WTC11 (cell line): Measurements from ENCODE around the gene YBEY. TPM values are rescaled to one million over a fixed set of nuclear protein-coding genes. Genes with fewer than 3 reads are reported as not detected.

Source experiments
- ATAC-seq: fragments of 200-7000 bp; cut with Tn5 transposase; 2 replicates; pipeline ENCODE4 v1.10.0; 2021; ENCODE audit warnings: mild to moderate bottlenecking, moderate library complexity
- CTCF ChIA-PET: fragments of 300-600 bp; sonication (Branson Sonifier 250); formaldehyde crosslinking; loops from one replicate; lab custom pipeline; 2021; ENCODE audit warnings: antibody characterized with exemption; lab: Charles Lee
- POLR2A ChIA-PET: fragments of 350-600 bp; sonication (Branson Sonifier 250); formaldehyde crosslinking; loops from one replicate; lab custom pipeline; 2021; ENCODE audit warnings: antibody characterized with exemption; lab: Charles Lee
- DNase-seq: peaks from one replicate; pipeline ENCODE4 v3.0.0; 2021; ENCODE audit warnings: low spot score
- H3K27ac Mint-ChIP-seq: 2 replicates; pipeline ENCODE4 v1.8.0; 2021; ENCODE audit warnings: mixed read lengths
- H3K27me3 Mint-ChIP-seq: 2 replicates; pipeline ENCODE4 v1.8.0; 2021; ENCODE audit warnings: low read depth, mild to moderate bottlenecking, moderate library complexity, mixed read lengths
- H3K36me3 Mint-ChIP-seq: 2 replicates; pipeline ENCODE4 v1.8.0; 2021; ENCODE audit warnings: mixed read lengths
- H3K4me1 Mint-ChIP-seq: 2 replicates; pipeline ENCODE4 v1.8.0; 2022; ENCODE audit warnings: mixed read lengths
- H3K4me3 Mint-ChIP-seq: 2 replicates; pipeline ENCODE4 v1.8.0; 2021; ENCODE audit warnings: mild to moderate bottlenecking, moderate library complexity, mixed read lengths
- H3K9me3 Mint-ChIP-seq: 2 replicates; pipeline ENCODE4 v1.8.0; 2021; ENCODE audit warnings: mixed read lengths
- CREB1 ChIP-seq: sonication (generic); formaldehyde crosslinking; IDR thresholded peaks from 2 replicates; pipeline ENCODE4 v1.8.0; 2023; ENCODE audit warnings: mild to moderate bottlenecking, missing genetic modification reagents
- CREM ChIP-seq: sonication (generic); formaldehyde crosslinking; IDR thresholded peaks from 2 replicates; pipeline ENCODE4 v1.8.1; 2022; ENCODE audit warnings: mild to moderate bottlenecking, missing genetic modification reagents, moderate library complexity
- EMX1 ChIP-seq: fragments of 250-450 bp; sonication (Bioruptor Pico); IDR thresholded peaks from 2 replicates; pipeline ENCODE4 v1.8.0; 2021; ENCODE audit warnings: mild to moderate bottlenecking
- FOXP1 ChIP-seq: sonication (generic); formaldehyde crosslinking; IDR thresholded peaks from 2 replicates; pipeline ENCODE4 v1.8.0; 2022; ENCODE audit warnings: missing genetic modification reagents, mild to moderate bottlenecking, moderate library complexity, borderline replicate concordance
- GABPB1 ChIP-seq: sonication (generic); formaldehyde crosslinking; IDR thresholded peaks from 2 replicates; pipeline ENCODE4 v1.8.1; 2023; ENCODE audit warnings: mild to moderate bottlenecking, missing genetic modification reagents
- GRHL2 ChIP-seq: fragments of 250-450 bp; sonication (Bioruptor Pico); IDR thresholded peaks from 2 replicates; pipeline ENCODE4 v1.8.0; 2022; ENCODE audit warnings: mild to moderate bottlenecking, moderate library complexity; ENCODE audit not compliant: insufficient replicate concordance, severe bottlenecking
- NR3C1 ChIP-seq: sonication (generic); formaldehyde crosslinking; conservative IDR thresholded peaks from 2 replicates; pipeline ENCODE4 v1.8.1; 2023; ENCODE audit warnings: low read depth, mild to moderate bottlenecking, missing genetic modification reagents
- PRRX2 ChIP-seq: fragments of 250-450 bp; sonication (Bioruptor Pico); IDR thresholded peaks from 2 replicates; pipeline ENCODE4 v1.8.0; 2021; ENCODE audit warnings: mild to moderate bottlenecking
- TEAD4 ChIP-seq: sonication (generic); formaldehyde crosslinking; IDR thresholded peaks from 2 replicates; pipeline ENCODE4 v1.8.0; 2022; ENCODE audit warnings: mild to moderate bottlenecking, missing genetic modification reagents
- ZBTB21 ChIP-seq: sonication (generic); formaldehyde crosslinking; IDR thresholded peaks from 2 replicates; pipeline ENCODE4 v1.8.1; 2023; ENCODE audit warnings: mild to moderate bottlenecking, missing genetic modification reagents, borderline replicate concordance
- ZNF219 ChIP-seq: sonication (generic); formaldehyde crosslinking; IDR thresholded peaks from 2 replicates; pipeline ENCODE4 v1.8.0; 2023; ENCODE audit warnings: missing genetic modification reagents, mild to moderate bottlenecking, borderline replicate concordance
- ZNF671 ChIP-seq: fragments of 250-450 bp; sonication (Bioruptor Pico); IDR thresholded peaks from 2 replicates; pipeline ENCODE4 v1.8.0; 2021; ENCODE audit warnings: mild to moderate bottlenecking
- total RNA-seq: library from RNA; stranded (reverse); gene quantifications from 3 replicates; pipeline ENCODE4 v1.2.3, GENCODE V29; 2021
- TF ChIP-seq, protein P1 (sequence below): sonication (generic); formaldehyde crosslinking; IDR thresholded peaks from 2 replicates; pipeline ENCODE4 v1.8.1; 2023; ENCODE audit warnings: mild to moderate bottlenecking, missing genetic modification reagents, moderate library complexity
- TF ChIP-seq, protein P2 (sequence below): sonication (generic); formaldehyde crosslinking; conservative IDR thresholded peaks from 2 replicates; pipeline ENCODE4 v1.8.1; 2023; ENCODE audit warnings: mild to moderate bottlenecking, low read depth, missing genetic modification reagents, moderate library complexity
- TF ChIP-seq, protein P3 (sequence below): fragments of 250-450 bp; sonication (Bioruptor Pico); IDR thresholded peaks from 2 replicates; pipeline ENCODE4 v1.9.0; 2021; ENCODE audit warnings: mild to moderate bottlenecking
- TF ChIP-seq, protein P4 (sequence below): sonication (generic); formaldehyde crosslinking; IDR thresholded peaks from 2 replicates; pipeline ENCODE4 v1.8.1; 2023; ENCODE audit warnings: mild to moderate bottlenecking, missing genetic modification reagents, moderate library complexity
- TF ChIP-seq, protein P5 (sequence below): sonication (generic); formaldehyde crosslinking; IDR thresholded peaks from 2 replicates; pipeline ENCODE4 v1.8.1; 2022; ENCODE audit warnings: mild to moderate bottlenecking, moderate library complexity, missing genetic modification reagents
- TF ChIP-seq, protein P6 (sequence below): sonication (generic); formaldehyde crosslinking; IDR thresholded peaks from 2 replicates; pipeline ENCODE4 v1.8.0; 2022; ENCODE audit warnings: missing genetic modification reagents
- TF ChIP-seq, protein P7 (sequence below): sonication (generic); formaldehyde crosslinking; IDR thresholded peaks from 2 replicates; pipeline ENCODE4 v1.8.1; 2022; ENCODE audit warnings: missing genetic modification reagents, borderline replicate concordance
- TF ChIP-seq, protein P8 (sequence below): sonication (generic); formaldehyde crosslinking; IDR thresholded peaks from 2 replicates; pipeline ENCODE4 v1.8.0; 2023; ENCODE audit warnings: mild to moderate bottlenecking, missing genetic modification reagents

The YBEY gene
- total RNA-seq, 1 experiment from 2014 or later, result 27.4 TPM

DNA sequence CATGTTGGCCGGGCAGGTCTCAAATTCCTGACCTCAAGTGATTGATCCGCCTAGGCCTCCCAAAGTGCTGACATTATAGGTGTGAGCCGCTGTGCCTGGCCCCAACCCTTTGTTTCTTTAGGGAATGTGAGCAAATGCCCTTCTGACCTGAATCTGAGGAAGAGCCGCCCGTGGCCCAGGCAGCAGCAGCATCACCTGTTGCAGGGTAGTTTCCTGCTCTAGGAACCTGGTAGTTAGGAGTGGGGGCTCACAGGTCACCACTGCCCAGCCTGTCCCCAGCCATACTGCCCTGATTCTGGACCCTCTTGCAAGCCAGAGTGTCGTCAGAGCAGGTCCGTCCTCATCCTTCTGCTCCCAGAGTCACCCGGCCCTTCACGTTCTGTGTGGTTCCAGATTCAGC is 13.0 kb downstream of the YBEY start (continued):
- TF ChIP-seq, protein P1, sequence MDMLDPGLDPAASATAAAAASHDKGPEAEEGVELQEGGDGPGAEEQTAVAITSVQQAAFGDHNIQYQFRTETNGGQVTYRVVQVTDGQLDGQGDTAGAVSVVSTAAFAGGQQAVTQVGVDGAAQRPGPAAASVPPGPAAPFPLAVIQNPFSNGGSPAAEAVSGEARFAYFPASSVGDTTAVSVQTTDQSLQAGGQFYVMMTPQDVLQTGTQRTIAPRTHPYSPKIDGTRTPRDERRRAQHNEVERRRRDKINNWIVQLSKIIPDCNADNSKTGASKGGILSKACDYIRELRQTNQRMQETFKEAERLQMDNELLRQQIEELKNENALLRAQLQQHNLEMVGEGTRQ (CRISPR knock-in tag), result no peak
- TF ChIP-seq FOXP1 (CRISPR knock-in tag), result no peak
- TF ChIP-seq CREM (CRISPR knock-in tag), result no peak
- TF ChIP-seq, protein P2, sequence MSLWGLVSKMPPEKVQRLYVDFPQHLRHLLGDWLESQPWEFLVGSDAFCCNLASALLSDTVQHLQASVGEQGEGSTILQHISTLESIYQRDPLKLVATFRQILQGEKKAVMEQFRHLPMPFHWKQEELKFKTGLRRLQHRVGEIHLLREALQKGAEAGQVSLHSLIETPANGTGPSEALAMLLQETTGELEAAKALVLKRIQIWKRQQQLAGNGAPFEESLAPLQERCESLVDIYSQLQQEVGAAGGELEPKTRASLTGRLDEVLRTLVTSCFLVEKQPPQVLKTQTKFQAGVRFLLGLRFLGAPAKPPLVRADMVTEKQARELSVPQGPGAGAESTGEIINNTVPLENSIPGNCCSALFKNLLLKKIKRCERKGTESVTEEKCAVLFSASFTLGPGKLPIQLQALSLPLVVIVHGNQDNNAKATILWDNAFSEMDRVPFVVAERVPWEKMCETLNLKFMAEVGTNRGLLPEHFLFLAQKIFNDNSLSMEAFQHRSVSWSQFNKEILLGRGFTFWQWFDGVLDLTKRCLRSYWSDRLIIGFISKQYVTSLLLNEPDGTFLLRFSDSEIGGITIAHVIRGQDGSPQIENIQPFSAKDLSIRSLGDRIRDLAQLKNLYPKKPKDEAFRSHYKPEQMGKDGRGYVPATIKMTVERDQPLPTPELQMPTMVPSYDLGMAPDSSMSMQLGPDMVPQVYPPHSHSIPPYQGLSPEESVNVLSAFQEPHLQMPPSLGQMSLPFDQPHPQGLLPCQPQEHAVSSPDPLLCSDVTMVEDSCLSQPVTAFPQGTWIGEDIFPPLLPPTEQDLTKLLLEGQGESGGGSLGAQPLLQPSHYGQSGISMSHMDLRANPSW (CRISPR knock-in tag), result no peak
- TF ChIP-seq, protein P3, sequence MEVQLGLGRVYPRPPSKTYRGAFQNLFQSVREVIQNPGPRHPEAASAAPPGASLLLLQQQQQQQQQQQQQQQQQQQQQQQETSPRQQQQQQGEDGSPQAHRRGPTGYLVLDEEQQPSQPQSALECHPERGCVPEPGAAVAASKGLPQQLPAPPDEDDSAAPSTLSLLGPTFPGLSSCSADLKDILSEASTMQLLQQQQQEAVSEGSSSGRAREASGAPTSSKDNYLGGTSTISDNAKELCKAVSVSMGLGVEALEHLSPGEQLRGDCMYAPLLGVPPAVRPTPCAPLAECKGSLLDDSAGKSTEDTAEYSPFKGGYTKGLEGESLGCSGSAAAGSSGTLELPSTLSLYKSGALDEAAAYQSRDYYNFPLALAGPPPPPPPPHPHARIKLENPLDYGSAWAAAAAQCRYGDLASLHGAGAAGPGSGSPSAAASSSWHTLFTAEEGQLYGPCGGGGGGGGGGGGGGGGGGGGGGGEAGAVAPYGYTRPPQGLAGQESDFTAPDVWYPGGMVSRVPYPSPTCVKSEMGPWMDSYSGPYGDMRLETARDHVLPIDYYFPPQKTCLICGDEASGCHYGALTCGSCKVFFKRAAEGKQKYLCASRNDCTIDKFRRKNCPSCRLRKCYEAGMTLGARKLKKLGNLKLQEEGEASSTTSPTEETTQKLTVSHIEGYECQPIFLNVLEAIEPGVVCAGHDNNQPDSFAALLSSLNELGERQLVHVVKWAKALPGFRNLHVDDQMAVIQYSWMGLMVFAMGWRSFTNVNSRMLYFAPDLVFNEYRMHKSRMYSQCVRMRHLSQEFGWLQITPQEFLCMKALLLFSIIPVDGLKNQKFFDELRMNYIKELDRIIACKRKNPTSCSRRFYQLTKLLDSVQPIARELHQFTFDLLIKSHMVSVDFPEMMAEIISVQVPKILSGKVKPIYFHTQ (CRISPR knock-in tag), result no peak
- no peak for TF ChIP-seq CREB1 (CRISPR knock-in tag)
- no peak for TF ChIP-seq ZBTB21 (CRISPR knock-in tag)
- TF ChIP-seq NR3C1, result no peak

DNA sequence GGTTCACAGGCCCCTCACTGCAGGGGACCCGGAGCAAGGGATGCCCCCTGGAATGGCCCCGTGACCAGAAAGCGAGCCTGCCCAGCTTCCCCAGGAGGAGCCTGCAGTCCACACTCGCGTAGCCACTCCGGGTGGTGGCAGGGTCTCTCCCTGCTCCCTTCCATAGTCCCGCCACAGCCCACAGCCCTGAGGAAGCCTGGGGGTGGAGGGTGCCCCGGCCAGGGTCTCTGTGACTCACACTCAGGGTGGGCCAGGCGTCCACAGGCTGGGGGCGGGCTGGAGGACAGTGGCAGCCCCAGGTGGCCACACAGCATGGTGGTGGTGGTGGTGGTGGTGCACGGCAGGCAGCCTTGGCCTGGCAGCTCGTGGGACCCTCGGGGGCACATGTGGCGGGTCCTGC is 15.6 kb downstream of the YBEY start:
- H3K36me3 Mint-ChIP-seq, result peaks cover 54% of the 10 kb centered on the region
- POLR2A ChIA-PET, result no interaction called here
- no peak for DNase-seq
- TF ChIP-seq GRHL2 (CRISPR knock-in tag), result no peak
- TF ChIP-seq ZNF219 (CRISPR knock-in tag), result no peak
- TF ChIP-seq GABPB1 (CRISPR knock-in tag), result no peak
- TF ChIP-seq, protein P4, sequence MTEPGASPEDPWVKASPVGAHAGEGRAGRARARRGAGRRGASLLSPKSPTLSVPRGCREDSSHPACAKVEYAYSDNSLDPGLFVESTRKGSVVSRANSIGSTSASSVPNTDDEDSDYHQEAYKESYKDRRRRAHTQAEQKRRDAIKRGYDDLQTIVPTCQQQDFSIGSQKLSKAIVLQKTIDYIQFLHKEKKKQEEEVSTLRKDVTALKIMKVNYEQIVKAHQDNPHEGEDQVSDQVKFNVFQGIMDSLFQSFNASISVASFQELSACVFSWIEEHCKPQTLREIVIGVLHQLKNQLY, result no peak
- TF ChIP-seq TEAD4 (CRISPR knock-in tag), result no peak
- TF ChIP-seq PRRX2 (CRISPR knock-in tag), result no peak
- TF ChIP-seq, protein P5, sequence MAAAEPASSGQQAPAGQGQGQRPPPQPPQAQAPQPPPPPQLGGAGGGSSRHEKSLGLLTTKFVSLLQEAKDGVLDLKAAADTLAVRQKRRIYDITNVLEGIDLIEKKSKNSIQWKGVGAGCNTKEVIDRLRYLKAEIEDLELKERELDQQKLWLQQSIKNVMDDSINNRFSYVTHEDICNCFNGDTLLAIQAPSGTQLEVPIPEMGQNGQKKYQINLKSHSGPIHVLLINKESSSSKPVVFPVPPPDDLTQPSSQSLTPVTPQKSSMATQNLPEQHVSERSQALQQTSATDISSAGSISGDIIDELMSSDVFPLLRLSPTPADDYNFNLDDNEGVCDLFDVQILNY (CRISPR knock-in tag), result no peak
- no peak for TF ChIP-seq CREM (CRISPR knock-in tag)
- TF ChIP-seq, protein P6, sequence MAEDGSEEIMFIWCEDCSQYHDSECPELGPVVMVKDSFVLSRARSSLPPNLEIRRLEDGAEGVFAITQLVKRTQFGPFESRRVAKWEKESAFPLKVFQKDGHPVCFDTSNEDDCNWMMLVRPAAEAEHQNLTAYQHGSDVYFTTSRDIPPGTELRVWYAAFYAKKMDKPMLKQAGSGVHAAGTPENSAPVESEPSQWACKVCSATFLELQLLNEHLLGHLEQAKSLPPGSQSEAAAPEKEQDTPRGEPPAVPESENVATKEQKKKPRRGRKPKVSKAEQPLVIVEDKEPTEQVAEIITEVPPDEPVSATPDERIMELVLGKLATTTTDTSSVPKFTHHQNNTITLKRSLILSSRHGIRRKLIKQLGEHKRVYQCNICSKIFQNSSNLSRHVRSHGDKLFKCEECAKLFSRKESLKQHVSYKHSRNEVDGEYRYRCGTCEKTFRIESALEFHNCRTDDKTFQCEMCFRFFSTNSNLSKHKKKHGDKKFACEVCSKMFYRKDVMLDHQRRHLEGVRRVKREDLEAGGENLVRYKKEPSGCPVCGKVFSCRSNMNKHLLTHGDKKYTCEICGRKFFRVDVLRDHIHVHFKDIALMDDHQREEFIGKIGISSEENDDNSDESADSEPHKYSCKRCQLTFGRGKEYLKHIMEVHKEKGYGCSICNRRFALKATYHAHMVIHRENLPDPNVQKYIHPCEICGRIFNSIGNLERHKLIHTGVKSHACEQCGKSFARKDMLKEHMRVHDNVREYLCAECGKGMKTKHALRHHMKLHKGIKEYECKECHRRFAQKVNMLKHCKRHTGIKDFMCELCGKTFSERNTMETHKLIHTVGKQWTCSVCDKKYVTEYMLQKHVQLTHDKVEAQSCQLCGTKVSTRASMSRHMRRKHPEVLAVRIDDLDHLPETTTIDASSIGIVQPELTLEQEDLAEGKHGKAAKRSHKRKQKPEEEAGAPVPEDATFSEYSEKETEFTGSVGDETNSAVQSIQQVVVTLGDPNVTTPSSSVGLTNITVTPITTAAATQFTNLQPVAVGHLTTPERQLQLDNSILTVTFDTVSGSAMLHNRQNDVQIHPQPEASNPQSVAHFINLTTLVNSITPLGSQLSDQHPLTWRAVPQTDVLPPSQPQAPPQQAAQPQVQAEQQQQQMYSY (CRISPR knock-in tag), result no peak
- TF ChIP-seq EMX1 (CRISPR knock-in tag), result no peak
- TF ChIP-seq, protein P7, sequence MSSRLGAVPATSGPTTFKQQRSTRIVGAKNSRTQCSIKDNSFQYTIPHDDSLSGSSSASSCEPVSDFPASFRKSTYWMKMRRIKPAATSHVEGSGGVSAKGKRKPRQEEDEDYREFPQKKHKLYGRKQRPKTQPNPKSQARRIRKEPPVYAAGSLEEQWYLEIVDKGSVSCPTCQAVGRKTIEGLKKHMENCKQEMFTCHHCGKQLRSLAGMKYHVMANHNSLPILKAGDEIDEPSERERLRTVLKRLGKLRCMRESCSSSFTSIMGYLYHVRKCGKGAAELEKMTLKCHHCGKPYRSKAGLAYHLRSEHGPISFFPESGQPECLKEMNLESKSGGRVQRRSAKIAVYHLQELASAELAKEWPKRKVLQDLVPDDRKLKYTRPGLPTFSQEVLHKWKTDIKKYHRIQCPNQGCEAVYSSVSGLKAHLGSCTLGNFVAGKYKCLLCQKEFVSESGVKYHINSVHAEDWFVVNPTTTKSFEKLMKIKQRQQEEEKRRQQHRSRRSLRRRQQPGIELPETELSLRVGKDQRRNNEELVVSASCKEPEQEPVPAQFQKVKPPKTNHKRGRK (CRISPR knock-in tag), result no peak
- TF ChIP-seq, protein P8, sequence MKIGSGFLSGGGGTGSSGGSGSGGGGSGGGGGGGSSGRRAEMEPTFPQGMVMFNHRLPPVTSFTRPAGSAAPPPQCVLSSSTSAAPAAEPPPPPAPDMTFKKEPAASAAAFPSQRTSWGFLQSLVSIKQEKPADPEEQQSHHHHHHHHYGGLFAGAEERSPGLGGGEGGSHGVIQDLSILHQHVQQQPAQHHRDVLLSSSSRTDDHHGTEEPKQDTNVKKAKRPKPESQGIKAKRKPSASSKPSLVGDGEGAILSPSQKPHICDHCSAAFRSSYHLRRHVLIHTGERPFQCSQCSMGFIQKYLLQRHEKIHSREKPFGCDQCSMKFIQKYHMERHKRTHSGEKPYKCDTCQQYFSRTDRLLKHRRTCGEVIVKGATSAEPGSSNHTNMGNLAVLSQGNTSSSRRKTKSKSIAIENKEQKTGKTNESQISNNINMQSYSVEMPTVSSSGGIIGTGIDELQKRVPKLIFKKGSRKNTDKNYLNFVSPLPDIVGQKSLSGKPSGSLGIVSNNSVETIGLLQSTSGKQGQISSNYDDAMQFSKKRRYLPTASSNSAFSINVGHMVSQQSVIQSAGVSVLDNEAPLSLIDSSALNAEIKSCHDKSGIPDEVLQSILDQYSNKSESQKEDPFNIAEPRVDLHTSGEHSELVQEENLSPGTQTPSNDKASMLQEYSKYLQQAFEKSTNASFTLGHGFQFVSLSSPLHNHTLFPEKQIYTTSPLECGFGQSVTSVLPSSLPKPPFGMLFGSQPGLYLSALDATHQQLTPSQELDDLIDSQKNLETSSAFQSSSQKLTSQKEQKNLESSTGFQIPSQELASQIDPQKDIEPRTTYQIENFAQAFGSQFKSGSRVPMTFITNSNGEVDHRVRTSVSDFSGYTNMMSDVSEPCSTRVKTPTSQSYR (CRISPR knock-in tag), result no peak
- TF ChIP-seq ZNF671 (CRISPR knock-in tag), result no peak

More for the DNA sequence above, 15.6 kb downstream of the YBEY start:
- CTCF ChIA-PET, result interaction anchor here (1.3 kb wide), 1 partner anchor 13 kb away, joined by 4 read pairs; no protein-coding TSS in a partner anchor
- H3K4me1 Mint-ChIP-seq, result peaks cover 3% of the 10 kb centered on the region
- peaks cover 11% of the 10 kb centered on the region for H3K27me3 Mint-ChIP-seq
- H3K4me3 Mint-ChIP-seq, result no peak overlapping the region
- H3K27ac Mint-ChIP-seq, result no peak overlapping the region
- ATAC-seq, result no peak
- no peaks in the 10 kb centered on the region for H3K9me3 Mint-ChIP-seq
